Heart right ventricle (tissue), 16 donors: ENCODE measurements around the gene GPR55. TPM values are rescaled to one million over a fixed set of nuclear protein-coding genes. Genes with fewer than 3 reads are reported as not detected.

Experiments used
- ATAC-seq, 8 donors: fragments of 200-7000 bp; cut with Tn5 transposase; one replicate each; pipeline ENCODE4 v1.9.1; 2020; ENCODE audit warnings: mild to moderate bottlenecking in 8 of 8, moderate library complexity in 8 of 8, moderate number of reproducible peaks in 1 of 8
- DNase-seq, 2 donors: peaks; one replicate each; pipeline ENCODE4 v3.0.0-alpha.2; 2020
- H3K27ac ChIP-seq, 10 donors: fragments of 200-600 bp; sonication (generic) in 2 of 10; one replicate each; pipeline versions ENCODE4 v1.5.0 to v1.8.0; 2020 to 2022; ENCODE audit warnings: mild to moderate bottlenecking in 3 of 10
- H3K27me3 ChIP-seq, 7 donors: fragments of 200-600 bp; one replicate each; pipeline ENCODE4 v1.8.0; 2021 to 2022; ENCODE audit warnings: mild to moderate bottlenecking in 2 of 7
- H3K36me3 ChIP-seq, 9 donors: fragments of 200-600 bp; sonication (generic) in 1 of 9; one replicate each; pipeline versions ENCODE4 v1.5.0 to v1.8.0; 2020 to 2022; ENCODE audit warnings: mild to moderate bottlenecking in 2 of 9
- H3K4me1 ChIP-seq, 9 donors: fragments of 200-600 bp; sonication (generic) in 1 of 9; one replicate each; pipeline versions ENCODE4 v1.5.0 to v1.8.0; 2020 to 2022; ENCODE audit warnings: mild to moderate bottlenecking in 4 of 9
- H3K4me3 ChIP-seq, 10 donors: fragments of 200-600 bp; sonication (generic) in 2 of 10; one replicate each; pipeline versions ENCODE4 v1.5.0 to v1.8.0; 2020 to 2022; ENCODE audit warnings: mild to moderate bottlenecking in 7 of 10, moderate library complexity in 2 of 10
- H3K9me3 ChIP-seq, 11 donors: fragments of 200-600 bp in 10 of 11; sonication (generic) in 2 of 11; one replicate each; pipeline versions ENCODE4 v1.5.0 to v1.8.0; 2013 to 2022; ENCODE audit warnings: mild to moderate bottlenecking in 2 of 11, control low read depth in 1 of 11, moderate library complexity in 1 of 11
- CTCF ChIP-seq, 9 donors: fragments of 200-600 bp; sonication (generic) in 2 of 9; IDR thresholded peaks; one replicate each; pipeline versions ENCODE4 v1.5.0 to v1.8.0; 2021 to 2022; ENCODE audit warnings: antibody characterized with exemption in 9 of 9, mild to moderate bottlenecking in 5 of 9, moderate library complexity in 1 of 9
- WGBS, 2 donors: extraction: QIAGEN DNeasy Blood & Tissue Kit; methylation state at CpG; one replicate each; pipeline ENCODE4 v1.1.7; 2013; ENCODE audit warnings: inconsistent platforms in 1 of 2; 5-methylcytosine and 5-hydroxymethylcytosine counted together
- intact Hi-C, 10 donors: fragments of 100-400 bp; cut with DNase I; formaldehyde crosslinking; loops; one replicate each; pipeline versions ENCODE4 v1.11.1 to v1.14.2; 2022
- polyA plus RNA-seq, 2 donors: library from polyadenylated mRNA; stranded (reverse); fragments of 200-250 nt; gene quantifications; one replicate each; pipeline ENCODE4 v1.2.3, GENCODE V29; 2013
- total RNA-seq, 10 donors: library from RNA; stranded (reverse); fragmentation: NEBNext Ultra II Directional in 3 of 10; extraction: Animal tissue kit (Norgen Biotek cat#: 25700) in 3 of 10; gene quantifications; one replicate each; pipeline versions ENCODE4 v1.2.1 to v1.2.4, GENCODE V29; 2021 to 2023
- donor health status: Arrhythmogenic right ventricular cardiomyopathy.
- donor health status: ischemic (EF 13 %, LVEDD 7.1; RV severe dilation, severe dysfunction).
- donor health status: healthy with polysubstance abuse.
- donor health status: DM: no; HTN: yes; CAD: no.
- donor health status: DM: no; HTN: no; CAD: no.
- donor health status: ischemic (EF 25% LVEDD 6.9; RV normal size, moderate dysfunction).
- donor health status: ischemic (EF 25% LVEDD 5.7; RV mildly dilated, moderate dysfunction).
- donor health status: healthy.
- donor health status: DM: yes; HTN: yes; CAD: no.
- donor health status: Ischemic cardiomyopathy.
- donor health status: ischemic (EF 35%, LVEDD 5.7; RV mildly dilated, moderate dysfunction).
- donor health status: nonischemic (EF 11% LVEDD 7.7; RV severe dilation, severe dysfunction).
- donor health status: DM: yes; HTN: yes; CAD: no.
- donor health status: PGD.
- donor health status: ischemic (EF 29% LVEDD 5.4; RV normal size, mild dysfunction).
- donor health status: nonischemic (EF 23%, LVEDD 6.1; RV moderate dilation, normal function).

Gene GPR55
- total and polyA plus RNA-seq, 12 donors = 0.01 to 0.42 TPM; not detected in 10

- Histone ChIP-seq H3K4me3 (peak overlapping the region in 9 of 10 donors; percentile 10 to 46 (median 29)), H3K27me3 (peaks cover 0 to 66% (median 39%) of the 10 kb centered on the region in 7 donors), H3K9me3 (peaks cover 0 to 5% (median 0%) of the 10 kb centered on the region in 11 donors), H3K4me1 (peaks cover 0 to 15% (median 6%) of the 10 kb centered on the region in 9 donors), H3K27ac (no peak overlapping the region), H3K36me3 (no peaks in the 10 kb centered on the region)
- WGBS, 2 donors = 11 to 13% methylated on average over 43 of the region's 43 CpGs
- peak; percentile 41 to 87 (median 66) for ATAC-seq
- TF ChIP-seq CTCF (IDR thresholded peaks at IDR 0.05) = no peak
- peak in 1 of 2 donors; percentile 39 for DNase-seq
- intact Hi-C loops = no loop called here
These were observed 32.0 kb upstream of the GPR55 start for GRCh38 chr2:230956827-230957755.

- no peak overlapping the region for H3K4me3 ChIP-seq
- H3K36me3 ChIP-seq = no peaks in the 10 kb centered on the region
- no peak for TF ChIP-seq CTCF (IDR thresholded peaks at IDR 0.05)
- intact Hi-C loops = no loop called here
- DNase-seq (no peak), ATAC-seq (no peak)
- peaks cover 0 to 48% (median 34%) of the 10 kb centered on the region in 7 donors for H3K27me3 ChIP-seq
- 84 to 87% methylated on average over 1 of the region's 1 CpG for WGBS, 2 donors
- H3K4me1 ChIP-seq = peaks cover 0 to 15% (median 6%) of the 10 kb centered on the region in 9 donors
- H3K27ac ChIP-seq = no peak overlapping the region
- peaks cover 0 to 5% (median 0%) of the 10 kb centered on the region in 11 donors for H3K9me3 ChIP-seq
These were observed 30.2 kb upstream of the GPR55 start for GRCh38 chr2:230955163-230955737.

GRCh38 chr2:230954746-230955145 lies 29.7 kb upstream of the GPR55 start:
- Histone ChIP-seq H3K4me1 (peaks cover 0 to 15% (median 6%) of the 10 kb centered on the region in 9 donors), H3K27me3 (peaks cover 0 to 43% (median 34%) of the 10 kb centered on the region in 7 donors), H3K27ac (no peak overlapping the region), H3K36me3 (no peaks in the 10 kb centered on the region), H3K9me3 (peaks cover 0 to 5% (median 0%) of the 10 kb centered on the region in 11 donors), H3K4me3 (no peak overlapping the region)
- no peak for TF ChIP-seq CTCF (IDR thresholded peaks at IDR 0.05)
- intact Hi-C loops = no loop called here
- ATAC-seq = no peak
- no peak for DNase-seq

GRCh38 chr2:230953845-230954244 lies 28.8 kb upstream of the GPR55 start:
- WGBS, 2 donors = 73 to 91% methylated on average over 9 of the region's 9 CpGs
- DNase-seq = no peak
- Histone ChIP-seq H3K4me3 (no peak overlapping the region), H3K4me1 (peaks cover 0 to 15% (median 6%) of the 10 kb centered on the region in 9 donors), H3K9me3 (peaks cover 0 to 5% (median 0%) of the 10 kb centered on the region in 11 donors), H3K27ac (no peak overlapping the region), H3K36me3 (no peaks in the 10 kb centered on the region), H3K27me3 (peaks cover 0 to 35% (median 28%) of the 10 kb centered on the region in 7 donors)
- TF ChIP-seq CTCF (IDR thresholded peaks at IDR 0.05) = no peak
- ATAC-seq = no peak
- intact Hi-C loops = no loop called here
